GM12878 (cell line): Measurements from ENCODE around the gene BMPR1B. TPM values are rescaled to one million over a fixed set of nuclear protein-coding genes. Genes with fewer than 3 reads are reported as not detected.

ENCODE experiments used
- ATAC-seq: fragments of 200-7000 bp; cut with Tn5 transposase; 3 replicates; pipeline ENCODE4 v1.9.1; 2020; ENCODE audit warnings: mild to moderate bottlenecking, moderate library complexity
- BruUV-seq: library from RNA; stranded (reverse); fragments of 400-500 nt; replicated peaks from 2 replicates; lab custom pipeline; 2021; lab: Mats Ljungman, UMichigan
- CTCF ChIA-PET: fragments of 300-600 bp; sonication (Branson Sonifier 250); formaldehyde crosslinking; extraction: SDS; loops from one replicate; lab custom pipeline; 2021; ENCODE audit warnings: inconsistent platforms; lab: Yijun Ruan, JAX
- POLR2A ChIA-PET: fragments of 350-600 bp; formaldehyde crosslinking; extraction: SDS; loops from one replicate; lab custom pipeline; 2021; ENCODE audit warnings: inconsistent platforms; lab: Charles Lee
- RAD21 ChIA-PET: fragments of 300-600 bp; sonication (Branson Sonifier 250); formaldehyde crosslinking; loops from one replicate; lab custom pipeline; 2023; ENCODE audit warnings: antibody characterized with exemption; ENCODE audit not compliant: unreplicated experiment; lab: Charles Lee
- SMC1A ChIA-PET: fragments of 300-600 bp; sonication (Branson Sonifier 250); formaldehyde crosslinking; loops from one replicate; lab custom pipeline; 2023; ENCODE audit not compliant: unreplicated experiment, uncharacterized antibody; lab: Charles Lee
- DNase-seq: peaks from one replicate; pipeline ENCODE4 v3.0.0-alpha.2; 2011; ENCODE audit warnings: low read depth, low spot score
- FAIRE-seq: peaks from 3 replicates; lab custom pipeline; 2011; peaks lifted over from hg19 to GRCh38; lab: Jason Lieb, UNC
- H2AFZ ChIP-seq: 2 replicates; pipeline ENCODE4 v1.6.0; 2011; ENCODE audit warnings: low read depth, low read length, control low read depth; ENCODE audit not compliant: control insufficient read depth
- H3K27ac ChIP-seq: 2 replicates; pipeline ENCODE4 v1.5.1; 2011; ENCODE audit warnings: control low read depth; ENCODE audit not compliant: control insufficient read depth, insufficient read depth
- H3K27me3 ChIP-seq, 2 experiments: replicated peaks in 1 of 2; 2 replicates each; pipeline versions ENCODE4 v1.6.0 to v1.6.1; 2011; ENCODE audit warnings: low read length in 1 of 2; ENCODE audit not compliant: control insufficient read depth in 2 of 2, insufficient read depth in 2 of 2
- H3K36me3 ChIP-seq, 2 experiments: 2 replicates each; pipeline ENCODE4 v1.5.1; 2011; ENCODE audit warnings: low read length in 1 of 2; ENCODE audit not compliant: control insufficient read depth in 2 of 2, insufficient read depth in 2 of 2
- H3K4me1 ChIP-seq: 2 replicates; pipeline ENCODE4 v1.6.1; 2011; ENCODE audit warnings: mild to moderate bottlenecking, low read length, moderate library complexity, mixed read lengths; ENCODE audit not compliant: control insufficient read depth, insufficient read depth
- H3K4me2 ChIP-seq: 2 replicates; pipeline ENCODE4 v1.6.0; 2011; ENCODE audit warnings: control low read depth; ENCODE audit not compliant: control insufficient read depth, insufficient read depth
- H3K4me3 ChIP-seq: fragments of 200-600 bp; sonication (generic); 2 replicates; pipeline ENCODE4 v1.5.1; 2016
- H3K79me2 ChIP-seq: 2 replicates; pipeline ENCODE4 v1.6.0; 2011; ENCODE audit warnings: low read length; ENCODE audit not compliant: control insufficient read depth, insufficient read depth
- H3K9ac ChIP-seq: 2 replicates; pipeline ENCODE4 v1.8.0; 2011; ENCODE audit warnings: low read length, control low read depth, mixed read lengths; ENCODE audit not compliant: control insufficient read depth, insufficient read depth
- H3K9me3 ChIP-seq: replicated peaks from 3 replicates; pipeline ENCODE4 v1.5.1; 2011; ENCODE audit warnings: mild to moderate bottlenecking, low read length; ENCODE audit not compliant: control insufficient read depth, insufficient read depth
- H4K20me1 ChIP-seq: 2 replicates; pipeline ENCODE4 v1.6.0; 2011; ENCODE audit not compliant: control insufficient read depth, insufficient read depth
- HCFC1 ChIP-seq: fragments of 150-350 bp; IDR thresholded peaks from 2 replicates; pipeline ENCODE4 v1.6.1; 2014; ENCODE audit warnings: low read length
- NFYA ChIP-seq: IDR thresholded peaks from 2 replicates; pipeline ENCODE4 v1.6.1; 2011; ENCODE audit warnings: low read depth, mild to moderate bottlenecking, low read length, improper control_type of control experiment, borderline replicate concordance
- NR2F1 ChIP-seq: fragments of 450-650 bp; conservative IDR thresholded peaks from 2 replicates; pipeline ENCODE4 v1.6.1; 2017; ENCODE audit warnings: mild to moderate bottlenecking
- PAX8 ChIP-seq: fragments of 450-650 bp; IDR thresholded peaks from 2 replicates; pipeline ENCODE4 v1.6.1; 2017; ENCODE audit warnings: mild to moderate bottlenecking, moderate library complexity
- POLR2AphosphoS5 ChIP-seq: IDR thresholded peaks from 2 replicates; pipeline ENCODE4 v1.6.1; 2011; ENCODE audit warnings: mild to moderate bottlenecking, low read length, inconsistent platforms
- SREBF2 ChIP-seq: IDR thresholded peaks from 2 replicates; pipeline ENCODE4 v1.6.1; 2012; ENCODE audit warnings: mild to moderate bottlenecking, low read length
- SUPT20H ChIP-seq: IDR thresholded peaks from 2 replicates; pipeline ENCODE4 v1.6.1; 2011; ENCODE audit warnings: low read depth, mild to moderate bottlenecking, low read length, moderate library complexity, borderline replicate concordance; ENCODE audit not compliant: control insufficient read depth
- WGBS: methylation state at CpG from one replicate; pipeline ENCODE4 v1.1.6; 2016; ENCODE audit warnings: low lambda C conversion rate; ENCODE audit not compliant: insufficient replicate concordance, insufficient coverage; ENCODE audit errors: missing lambda C conversion rate; 5-methylcytosine and 5-hydroxymethylcytosine counted together
- in situ Hi-C: fragments of 300-500 bp; cut with MboI; formaldehyde crosslinking; loops from 9 replicates; pipeline ENCODE4 v1.14.3; 2018; ENCODE audit warnings: mixed read lengths
- intact Hi-C: fragments of 100-400 bp; cut with micrococcal nuclease; formaldehyde crosslinking; loops from one replicate; pipeline ENCODE4 v1.14.2; 2022; ENCODE audit not compliant: unreplicated experiment
- polyA plus RNA-seq, 11 experiments: library from polyadenylated mRNA; depleted of rRNA in 4 of 11; unstranded in 6 of 11; stranded (reverse) in 5 of 11; fragments of >200 nt; fragmentation: Nextera tagmentation in 4 of 11; fragmentation: Illumina TruSeq in 1 of 11; extraction: Ambion mirVana in 4 of 11; extraction: Trizol in 1 of 11; gene quantifications; 1 replicate in 1 of 11; 2 replicates in 10 of 11; pipeline versions ENCODE4 v1.2.1 to v1.2.3, GENCODE V29; 2011 to 2016; ENCODE audit warnings: inconsistent platforms in 2 of 11, missing spikeins in 2 of 11, low read depth in 1 of 11
- total RNA-seq, 4 experiments: library from RNA; depleted of rRNA in 3 of 4; stranded (reverse); fragments of >200 nt in 3 of 4; fragmentation: Illumina TruSeq in 1 of 4; extraction: Trizol in 1 of 4; gene quantifications; 2 replicates each; pipeline versions ENCODE4 v1.2.1 to v1.2.3, GENCODE V29; 2013 to 2021
- TF ChIP-seq, protein P1 (sequence below): IDR thresholded peaks from 2 replicates; pipeline ENCODE4 v1.6.1; 2011; ENCODE audit warnings: borderline replicate concordance, low read depth, mild to moderate bottlenecking, moderate library complexity, low read length; ENCODE audit not compliant: insufficient read depth, poor library complexity, severe bottlenecking
- TF ChIP-seq, protein P2 (sequence below): fragments of 450-650 bp; formaldehyde crosslinking; IDR thresholded peaks from 2 replicates; pipeline ENCODE4 v1.4.0; 2022; ENCODE audit warnings: mild to moderate bottlenecking, moderate library complexity
- TF ChIP-seq, protein P3 (sequence below): fragments of 450-650 bp; formaldehyde crosslinking; IDR thresholded peaks from 2 replicates; pipeline ENCODE4 v1.5.0; 2022; ENCODE audit warnings: mild to moderate bottlenecking, missing genetic modification characterization

BMPR1B gene
- total and polyA plus RNA-seq, 10 of the 15 experiments (the other 5 are each of a cell fraction or from before 2014, with no cell fraction given) = not detected

DNA sequence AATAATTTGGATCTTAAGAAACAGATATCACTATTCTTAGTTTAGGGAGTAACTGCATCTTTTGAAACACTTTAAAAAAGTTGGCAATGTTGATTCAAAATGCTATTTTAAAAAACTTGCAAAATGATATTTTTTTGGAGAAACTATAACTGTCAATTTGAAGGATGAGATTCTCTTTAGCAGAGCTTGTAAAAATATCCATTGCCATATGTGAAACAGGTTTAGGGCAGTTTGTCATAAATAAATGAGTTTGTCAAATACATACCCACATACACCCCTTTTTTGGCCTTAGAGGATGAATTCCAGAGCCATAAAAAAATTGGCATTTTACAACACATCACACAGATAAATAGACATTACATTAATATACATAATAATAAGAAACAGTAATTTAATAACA is 174.6 kb downstream of the BMPR1B start (continued):
- TF ChIP-seq, protein P1, sequence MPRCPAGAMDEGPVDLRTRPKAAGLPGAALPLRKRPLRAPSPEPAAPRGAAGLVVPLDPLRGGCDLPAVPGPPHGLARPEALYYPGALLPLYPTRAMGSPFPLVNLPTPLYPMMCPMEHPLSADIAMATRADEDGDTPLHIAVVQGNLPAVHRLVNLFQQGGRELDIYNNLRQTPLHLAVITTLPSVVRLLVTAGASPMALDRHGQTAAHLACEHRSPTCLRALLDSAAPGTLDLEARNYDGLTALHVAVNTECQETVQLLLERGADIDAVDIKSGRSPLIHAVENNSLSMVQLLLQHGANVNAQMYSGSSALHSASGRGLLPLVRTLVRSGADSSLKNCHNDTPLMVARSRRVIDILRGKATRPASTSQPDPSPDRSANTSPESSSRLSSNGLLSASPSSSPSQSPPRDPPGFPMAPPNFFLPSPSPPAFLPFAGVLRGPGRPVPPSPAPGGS = no peak

DNA sequence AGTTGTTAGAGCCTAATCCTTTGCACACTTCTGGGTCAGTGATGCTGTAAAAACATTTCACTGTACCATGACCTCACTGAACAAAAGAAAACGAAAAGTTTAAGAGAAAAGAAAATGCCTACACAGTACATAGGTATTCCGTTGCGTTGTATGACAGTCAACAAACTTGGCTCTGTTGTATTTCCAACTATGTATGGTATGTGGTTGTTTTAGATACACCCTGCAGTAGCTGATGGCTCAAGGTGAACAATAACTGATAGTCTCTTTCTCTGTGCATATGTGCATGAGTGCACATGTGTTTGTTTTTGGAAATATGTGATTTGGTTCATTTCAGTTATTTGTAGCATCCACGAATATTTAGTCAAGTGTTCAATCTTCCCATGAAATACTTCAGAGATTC is 176.0 kb downstream of the BMPR1B start:
- Histone ChIP-seq H4K20me1 (no peaks in the 10 kb centered on the region), H3K27me3 (no peaks in the 10 kb centered on the region), H3K4me3 (no peak overlapping the region), H3K9me3 (no peaks in the 10 kb centered on the region), H3K27ac (no peak overlapping the region), H3K9ac (no peak overlapping the region), H3K36me3 (no peaks in the 10 kb centered on the region), H2AFZ (no peak overlapping the region), H3K4me1 (no peaks in the 10 kb centered on the region), H3K4me2 (no peak overlapping the region), H3K79me2 (no peaks in the 10 kb centered on the region)
- RAD21 ChIA-PET = no interaction called here
- CTCF ChIA-PET = no interaction called here
- ATAC-seq (no peak), FAIRE-seq (no peak), DNase-seq (no peak)
- SMC1A ChIA-PET = no interaction called here
- BruUV-seq = no TSS peak
- WGBS = 34% methylated on average over 4 of the region's 4 CpGs
- POLR2A ChIA-PET = no interaction called here
- intact Hi-C loops = no loop called here
- in situ Hi-C loops = no loop called here
- TF ChIP-seq HCFC1 = no peak
- TF ChIP-seq NFYA = no peak
- TF ChIP-seq PAX8 = no peak
- no peak for TF ChIP-seq NR2F1
- TF ChIP-seq SUPT20H = no peak
- TF ChIP-seq, protein P2, sequence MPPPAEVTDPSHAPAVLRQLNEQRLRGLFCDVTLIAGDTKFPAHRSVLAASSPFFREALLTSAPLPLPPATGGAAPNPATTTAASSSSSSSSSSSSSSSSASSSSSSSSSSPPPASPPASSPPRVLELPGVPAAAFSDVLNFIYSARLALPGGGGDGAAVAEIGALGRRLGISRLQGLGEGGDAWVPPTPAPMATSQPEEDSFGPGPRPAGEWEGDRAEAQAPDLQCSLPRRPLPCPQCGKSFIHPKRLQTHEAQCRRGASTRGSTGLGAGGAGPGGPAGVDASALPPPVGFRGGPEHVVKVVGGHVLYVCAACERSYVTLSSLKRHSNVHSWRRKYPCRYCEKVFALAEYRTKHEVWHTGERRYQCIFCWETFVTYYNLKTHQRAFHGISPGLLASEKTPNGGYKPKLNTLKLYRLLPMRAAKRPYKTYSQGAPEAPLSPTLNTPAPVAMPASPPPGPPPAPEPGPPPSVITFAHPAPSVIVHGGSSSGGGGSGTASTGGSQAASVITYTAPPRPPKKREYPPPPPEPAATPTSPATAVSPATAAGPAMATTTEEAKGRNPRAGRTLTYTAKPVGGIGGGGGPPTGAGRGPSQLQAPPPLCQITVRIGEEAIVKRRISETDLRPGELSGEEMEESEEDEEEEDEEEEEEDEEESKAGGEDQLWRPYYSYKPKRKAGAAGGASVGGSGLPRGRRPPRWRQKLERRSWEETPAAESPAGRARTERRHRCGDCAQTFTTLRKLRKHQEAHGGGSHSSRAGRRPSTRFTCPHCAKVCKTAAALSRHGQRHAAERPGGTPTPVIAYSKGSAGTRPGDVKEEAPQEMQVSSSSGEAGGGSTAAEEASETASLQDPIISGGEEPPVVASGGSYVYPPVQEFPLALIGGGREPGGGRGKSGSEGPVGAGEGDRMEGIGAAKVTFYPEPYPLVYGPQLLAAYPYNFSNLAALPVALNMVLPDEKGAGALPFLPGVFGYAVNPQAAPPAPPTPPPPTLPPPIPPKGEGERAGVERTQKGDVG (CRISPR knock-in tag) = no peak
- TF ChIP-seq SREBF2 = no peak
- TF ChIP-seq, protein P3, sequence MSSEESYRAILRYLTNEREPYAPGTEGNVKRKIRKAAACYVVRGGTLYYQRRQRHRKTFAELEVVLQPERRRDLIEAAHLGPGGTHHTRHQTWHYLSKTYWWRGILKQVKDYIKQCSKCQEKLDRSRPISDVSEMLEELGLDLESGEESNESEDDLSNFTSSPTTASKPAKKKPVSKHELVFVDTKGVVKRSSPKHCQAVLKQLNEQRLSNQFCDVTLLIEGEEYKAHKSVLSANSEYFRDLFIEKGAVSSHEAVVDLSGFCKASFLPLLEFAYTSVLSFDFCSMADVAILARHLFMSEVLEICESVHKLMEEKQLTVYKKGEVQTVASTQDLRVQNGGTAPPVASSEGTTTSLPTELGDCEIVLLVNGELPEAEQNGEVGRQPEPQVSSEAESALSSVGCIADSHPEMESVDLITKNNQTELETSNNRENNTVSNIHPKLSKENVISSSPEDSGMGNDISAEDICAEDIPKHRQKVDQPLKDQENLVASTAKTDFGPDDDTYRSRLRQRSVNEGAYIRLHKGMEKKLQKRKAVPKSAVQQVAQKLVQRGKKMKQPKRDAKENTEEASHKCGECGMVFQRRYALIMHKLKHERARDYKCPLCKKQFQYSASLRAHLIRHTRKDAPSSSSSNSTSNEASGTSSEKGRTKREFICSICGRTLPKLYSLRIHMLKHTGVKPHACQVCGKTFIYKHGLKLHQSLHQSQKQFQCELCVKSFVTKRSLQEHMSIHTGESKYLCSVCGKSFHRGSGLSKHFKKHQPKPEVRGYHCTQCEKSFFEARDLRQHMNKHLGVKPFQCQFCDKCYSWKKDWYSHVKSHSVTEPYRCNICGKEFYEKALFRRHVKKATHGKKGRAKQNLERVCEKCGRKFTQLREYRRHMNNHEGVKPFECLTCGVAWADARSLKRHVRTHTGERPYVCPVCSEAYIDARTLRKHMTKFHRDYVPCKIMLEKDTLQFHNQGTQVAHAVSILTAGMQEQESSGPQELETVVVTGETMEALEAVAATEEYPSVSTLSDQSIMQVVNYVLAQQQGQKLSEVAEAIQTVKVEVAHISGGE (CRISPR knock-in tag) = no peak
- TF ChIP-seq POLR2AphosphoS5 = no peak
- TF ChIP-seq, protein P1 = no peak
